Measurements from ENCODE around the gene PRSS21.

DNA sequence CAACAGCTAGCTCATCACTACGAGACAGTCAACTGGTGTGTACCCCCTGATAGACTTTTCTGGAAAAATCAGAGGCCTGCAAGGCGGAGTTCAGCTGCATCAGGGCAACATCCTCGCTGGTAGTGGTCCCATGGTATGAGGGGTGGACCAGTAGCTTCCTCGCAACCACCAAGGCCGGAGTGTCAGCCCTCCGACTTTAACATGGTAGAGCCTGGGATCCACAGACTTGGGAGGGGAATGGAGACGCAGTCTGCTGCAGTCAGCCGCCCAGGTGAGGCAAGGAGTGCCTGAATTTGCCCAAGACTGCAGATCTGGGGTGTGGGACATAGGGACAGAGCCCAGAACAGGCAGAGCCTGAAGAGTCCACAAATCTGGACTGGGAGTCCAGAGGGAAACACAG lies 26.5 kb downstream of the PRSS21 start:
- TF ChIP-seq, protein P1, sequence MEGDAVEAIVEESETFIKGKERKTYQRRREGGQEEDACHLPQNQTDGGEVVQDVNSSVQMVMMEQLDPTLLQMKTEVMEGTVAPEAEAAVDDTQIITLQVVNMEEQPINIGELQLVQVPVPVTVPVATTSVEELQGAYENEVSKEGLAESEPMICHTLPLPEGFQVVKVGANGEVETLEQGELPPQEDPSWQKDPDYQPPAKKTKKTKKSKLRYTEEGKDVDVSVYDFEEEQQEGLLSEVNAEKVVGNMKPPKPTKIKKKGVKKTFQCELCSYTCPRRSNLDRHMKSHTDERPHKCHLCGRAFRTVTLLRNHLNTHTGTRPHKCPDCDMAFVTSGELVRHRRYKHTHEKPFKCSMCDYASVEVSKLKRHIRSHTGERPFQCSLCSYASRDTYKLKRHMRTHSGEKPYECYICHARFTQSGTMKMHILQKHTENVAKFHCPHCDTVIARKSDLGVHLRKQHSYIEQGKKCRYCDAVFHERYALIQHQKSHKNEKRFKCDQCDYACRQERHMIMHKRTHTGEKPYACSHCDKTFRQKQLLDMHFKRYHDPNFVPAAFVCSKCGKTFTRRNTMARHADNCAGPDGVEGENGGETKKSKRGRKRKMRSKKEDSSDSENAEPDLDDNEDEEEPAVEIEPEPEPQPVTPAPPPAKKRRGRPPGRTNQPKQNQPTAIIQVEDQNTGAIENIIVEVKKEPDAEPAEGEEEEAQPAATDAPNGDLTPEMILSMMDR (IDR thresholded peaks at IDR 0.05; ENCODE audit: low read depth, low read length, missing input control): no peak
- TF ChIP-seq GABPA (IDR thresholded peaks at IDR 0.05 in 1 of 2, conservative IDR thresholded peaks at IDR 0.05 in 1 of 2): no peak
- no peak for TF ChIP-seq MAX (IDR thresholded peaks at IDR 0.05)
- no peak for TF ChIP-seq YY1 (IDR thresholded peaks at IDR 0.05)
- TF ChIP-seq JUND (IDR thresholded peaks at IDR 0.05): no peak
- no peak for TF ChIP-seq TAF1 (conservative IDR thresholded peaks at IDR 0.05)

All from liver (tissue), 3 donors.